ENCODE measurements around the gene TTC21A.
A peak's percentile ranks its signal among the peaks of the same experiment; 100 is the strongest.

Gene TTC21A

DNA sequence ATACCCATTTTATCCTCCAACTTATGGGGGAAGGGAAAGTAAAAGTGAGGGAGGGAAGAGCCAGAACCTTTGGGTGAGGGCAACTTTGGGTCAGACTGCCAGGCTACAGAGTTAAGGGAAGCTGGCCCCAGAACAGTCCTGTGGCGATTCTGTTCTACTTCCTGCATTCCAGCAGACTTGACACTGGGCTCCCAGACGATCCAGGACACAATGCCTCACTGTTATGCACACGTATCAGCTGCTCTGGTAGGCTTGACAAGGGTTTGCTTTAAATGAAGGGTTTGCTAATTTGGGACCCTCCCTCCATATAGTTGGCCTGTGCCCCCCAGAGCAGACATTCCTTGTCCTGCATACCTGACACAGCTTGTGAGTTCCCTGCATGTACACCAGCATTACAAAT is 10.7 kb upstream of the TTC21A start:
- DNase-seq (ENCODE audit: extremely low spot score, insufficient read length, low read depth) (no peak), FAIRE-seq (no peak)

DNA sequence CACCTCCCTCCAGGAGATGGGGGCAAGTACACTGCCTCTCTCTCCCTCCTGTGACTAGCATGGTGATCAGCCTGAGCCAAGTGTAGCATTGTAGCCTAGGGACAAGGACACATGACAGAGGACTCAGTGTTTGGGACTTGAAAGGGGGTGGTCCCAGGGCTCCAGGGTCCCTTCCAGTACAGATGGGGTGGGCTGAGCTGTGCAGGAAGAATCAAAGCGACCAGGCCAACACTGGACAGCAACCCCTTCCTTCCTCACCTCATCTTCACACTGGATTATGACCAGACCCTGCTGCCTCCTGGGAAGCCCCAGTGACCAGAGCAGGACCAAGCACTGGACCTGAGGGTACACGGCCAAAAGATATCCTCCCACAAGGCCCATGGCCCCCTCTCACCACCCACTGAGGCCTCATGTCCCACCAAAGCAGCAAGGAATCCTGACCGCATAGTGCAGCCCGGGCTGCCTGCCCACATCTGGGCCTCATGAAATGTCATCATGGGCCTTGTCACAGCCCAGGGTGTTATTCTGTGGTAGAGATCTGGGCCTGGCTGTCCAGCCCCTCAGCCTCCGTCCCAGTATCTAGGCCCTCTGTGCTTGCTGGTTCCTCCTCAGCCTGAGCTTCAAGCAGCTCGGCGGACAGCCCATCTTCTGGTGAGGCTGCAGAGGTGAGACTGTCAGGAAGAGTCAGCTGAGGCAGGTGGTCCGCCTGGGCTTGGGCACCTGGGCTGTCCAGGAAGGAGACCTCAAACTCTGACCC is 9.6 kb upstream of the TTC21A start:
- DNase-seq (ENCODE audit: extremely low spot score, insufficient read length, low read depth) (no peak), FAIRE-seq (no peak)

DNA sequence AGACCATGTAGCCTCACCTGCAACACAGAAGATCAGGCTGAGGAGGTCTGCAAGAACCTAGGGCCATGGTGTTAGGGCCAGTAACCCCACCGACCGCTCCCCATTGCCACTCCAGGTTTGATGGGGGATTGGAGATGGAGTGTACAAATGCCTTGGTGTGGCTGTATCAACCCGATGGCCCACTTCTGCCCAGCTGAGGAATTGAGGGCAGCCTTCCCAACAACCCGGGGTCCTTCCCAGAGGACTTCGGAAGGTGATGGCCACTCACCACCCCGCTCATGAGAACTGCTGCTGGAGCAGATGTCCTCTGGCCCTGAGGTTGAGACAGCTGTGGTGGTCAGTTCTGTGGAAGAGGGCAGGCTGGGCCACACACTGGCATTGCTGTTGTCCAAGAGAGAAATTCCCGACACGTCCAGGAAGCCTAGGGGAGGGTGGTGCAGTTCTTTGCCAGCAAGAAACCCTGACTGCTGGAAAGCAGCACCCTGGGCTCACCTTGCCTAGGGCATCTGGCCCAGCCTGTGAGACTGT is 8.9 kb upstream of the TTC21A start:
- DNase-seq (ENCODE audit: extremely low spot score, insufficient read length, low read depth) (no peak), FAIRE-seq (no peak)

DNA sequence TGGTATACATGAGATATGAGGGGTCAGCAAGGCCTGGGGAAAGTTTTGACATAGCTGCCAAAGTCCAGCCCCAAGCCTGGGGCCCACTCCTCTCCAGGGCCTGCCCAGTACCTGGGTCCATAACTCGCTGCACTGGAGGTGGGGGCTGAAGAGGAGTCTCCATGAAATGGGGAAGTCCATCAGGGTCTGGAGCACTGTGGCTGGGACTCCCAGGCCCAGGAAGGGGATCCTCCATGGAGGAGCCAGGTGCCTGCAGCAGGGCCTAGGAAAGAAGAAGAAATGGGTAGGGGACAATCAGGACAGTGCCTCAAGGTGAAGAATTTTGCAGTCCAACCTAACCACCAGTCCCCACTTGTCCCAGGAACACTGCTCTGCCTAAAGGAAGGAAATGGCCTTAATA is 8.2 kb upstream of the TTC21A start:
- DNase-seq (ENCODE audit: extremely low spot score, insufficient read length, low read depth) (no peak), FAIRE-seq (no peak)

DNA sequence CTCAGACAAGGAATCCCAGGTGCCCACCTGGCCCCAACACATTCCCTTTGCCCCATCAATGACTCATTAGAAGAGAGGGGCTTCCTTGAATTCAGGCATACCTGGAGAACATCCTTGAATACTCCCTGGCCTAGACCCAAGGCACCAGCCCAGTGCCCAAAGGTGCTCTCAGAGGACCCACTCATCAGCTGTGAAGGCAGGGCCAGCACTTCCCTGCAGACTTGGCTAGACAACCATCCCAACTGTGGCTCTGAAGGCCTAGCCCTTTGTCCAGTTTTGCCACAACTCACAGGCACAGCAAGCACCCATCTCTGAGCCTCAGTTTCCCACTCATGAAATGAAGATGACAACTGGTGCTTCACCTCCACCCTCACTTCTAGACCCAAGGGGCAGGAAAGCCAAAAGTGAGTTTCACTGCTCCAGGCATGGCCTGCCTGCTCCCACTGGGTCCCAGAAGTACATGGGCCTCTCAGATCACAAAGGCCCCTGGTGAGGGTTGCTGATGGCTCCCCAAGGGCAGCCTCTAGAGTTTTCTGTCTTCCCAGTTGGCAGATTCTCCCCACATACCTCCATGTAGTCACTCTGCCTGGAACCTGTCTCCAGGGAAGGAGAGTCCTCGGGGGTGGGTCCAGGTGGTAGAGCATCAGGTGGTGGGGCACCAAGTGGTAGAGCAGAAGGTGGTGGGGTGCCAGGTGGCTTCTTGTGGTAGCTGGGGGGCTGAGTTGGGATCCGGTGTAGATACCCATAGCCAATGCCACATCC is 7.6 kb upstream of the TTC21A start:
- FAIRE-seq (no peak), DNase-seq (ENCODE audit: extremely low spot score, insufficient read length, low read depth) (no peak)

DNA sequence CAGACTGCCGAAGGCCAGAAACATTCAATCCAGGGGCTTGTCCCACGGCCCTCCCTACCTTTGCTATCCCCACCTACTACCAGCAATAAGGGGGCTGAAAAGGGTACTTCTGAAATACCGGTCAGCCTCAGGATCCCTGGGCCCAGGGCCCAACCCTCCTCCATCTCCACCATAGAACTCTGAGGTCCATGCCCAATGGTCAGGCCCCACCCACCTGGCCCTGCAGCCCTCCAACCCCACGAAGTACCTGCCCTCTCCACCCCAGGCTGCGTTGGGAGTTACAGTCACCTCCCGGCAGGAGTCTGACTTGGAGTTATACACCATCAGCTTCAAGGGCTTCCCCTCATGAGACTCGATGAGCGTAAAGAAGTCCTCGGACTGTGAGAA is 7.0 kb upstream of the TTC21A start:
- DNase-seq (ENCODE audit: extremely low spot score, insufficient read length, low read depth) (no peak), FAIRE-seq (no peak)

DNA sequence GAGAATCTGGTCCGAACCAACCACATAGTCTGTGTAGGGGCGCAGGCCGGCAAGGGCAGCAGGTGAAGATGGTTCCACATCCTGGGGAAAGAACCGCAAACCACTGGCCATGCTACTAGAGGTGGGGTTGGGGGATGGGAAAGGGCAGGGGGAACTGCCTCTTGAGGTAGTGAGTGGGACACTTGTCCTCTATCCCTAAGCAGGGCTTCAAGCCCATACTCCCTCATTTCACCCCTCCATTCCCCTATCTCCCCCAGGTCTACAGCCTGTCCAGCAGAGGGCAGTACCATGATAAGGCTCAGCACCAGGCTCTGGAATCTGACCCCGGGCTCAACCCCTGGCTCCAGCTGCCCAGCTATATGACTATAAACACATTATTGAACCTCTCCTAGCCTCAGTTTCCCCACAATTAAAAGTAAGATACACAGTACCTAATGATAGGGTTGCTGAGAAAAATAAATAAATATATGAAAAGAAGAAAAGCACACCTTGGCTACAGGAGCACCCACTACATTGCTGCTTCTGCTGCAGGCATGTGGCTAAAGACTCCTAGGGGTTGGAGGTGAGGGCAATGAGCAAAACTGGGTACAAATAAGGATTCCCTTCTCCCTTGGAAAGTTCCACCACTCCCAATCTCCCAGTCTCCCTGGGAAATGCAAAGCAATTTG is 6.3 kb upstream of the TTC21A start:
- peak; percentile 53 for FAIRE-seq
- peak; percentile 66 for DNase-seq (ENCODE audit: extremely low spot score, insufficient read length, low read depth)

DNA sequence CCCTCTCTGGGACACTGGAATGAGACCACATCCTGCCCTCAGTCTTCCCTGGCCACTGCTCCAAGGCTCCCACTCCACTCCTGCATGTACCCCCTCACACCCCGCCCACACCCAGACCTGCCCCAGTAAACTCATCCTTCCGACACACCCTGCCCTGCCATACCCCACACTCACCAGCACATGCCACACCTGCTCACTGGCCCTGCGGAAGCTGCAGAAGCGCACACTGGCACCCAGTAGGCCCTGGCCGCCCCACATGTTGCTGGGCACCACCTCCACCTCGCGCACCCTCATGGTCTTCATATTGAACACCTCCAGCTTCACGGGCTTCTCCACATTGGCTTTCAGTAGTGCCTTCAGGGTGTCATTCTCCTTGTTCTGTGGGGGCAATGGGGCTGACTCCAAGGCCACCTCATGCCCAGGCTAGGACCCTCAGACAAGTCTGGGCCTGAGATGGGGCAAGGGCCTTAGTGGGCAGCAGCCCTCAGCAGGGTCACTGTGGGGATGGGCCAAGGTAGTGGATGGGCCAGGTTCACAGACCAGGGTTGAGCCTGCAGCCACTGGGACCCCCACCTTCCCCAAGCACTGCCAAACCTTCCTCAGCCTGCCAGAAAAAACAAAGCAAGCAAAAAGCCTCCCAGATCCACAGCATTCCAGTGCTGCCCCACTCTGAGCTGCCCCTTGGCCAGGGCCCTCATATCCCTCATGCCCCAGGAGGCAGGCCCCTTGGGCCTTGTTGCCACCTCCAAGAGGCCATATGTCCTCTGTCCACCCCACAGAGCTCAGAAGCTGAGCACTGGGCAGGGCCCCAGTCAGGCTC is 4.8 kb upstream of the TTC21A start:
- FAIRE-seq (no peak), DNase-seq (ENCODE audit: extremely low spot score, insufficient read length, low read depth) (no peak)

DNA sequence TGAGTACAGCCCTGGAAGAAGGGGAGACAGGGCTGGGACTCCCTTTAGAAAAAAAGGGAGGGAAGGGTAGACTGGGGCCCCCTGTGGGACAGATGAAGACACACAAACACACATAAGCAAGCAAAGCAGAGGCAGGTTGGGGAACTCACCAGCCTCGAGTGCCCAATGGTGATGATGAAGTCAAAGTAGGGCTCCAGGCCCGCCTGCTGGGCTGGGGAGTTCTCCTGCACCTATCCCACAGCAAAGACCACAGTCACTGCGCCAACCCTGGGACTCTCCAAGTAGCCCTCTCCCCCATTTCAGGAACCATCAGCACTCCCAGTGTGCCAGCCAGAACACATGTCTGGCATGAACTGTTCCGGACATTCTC is 4.2 kb upstream of the TTC21A start:
- DNase-seq (ENCODE audit: extremely low spot score, insufficient read length, low read depth) (no peak), FAIRE-seq (no peak)

DNA sequence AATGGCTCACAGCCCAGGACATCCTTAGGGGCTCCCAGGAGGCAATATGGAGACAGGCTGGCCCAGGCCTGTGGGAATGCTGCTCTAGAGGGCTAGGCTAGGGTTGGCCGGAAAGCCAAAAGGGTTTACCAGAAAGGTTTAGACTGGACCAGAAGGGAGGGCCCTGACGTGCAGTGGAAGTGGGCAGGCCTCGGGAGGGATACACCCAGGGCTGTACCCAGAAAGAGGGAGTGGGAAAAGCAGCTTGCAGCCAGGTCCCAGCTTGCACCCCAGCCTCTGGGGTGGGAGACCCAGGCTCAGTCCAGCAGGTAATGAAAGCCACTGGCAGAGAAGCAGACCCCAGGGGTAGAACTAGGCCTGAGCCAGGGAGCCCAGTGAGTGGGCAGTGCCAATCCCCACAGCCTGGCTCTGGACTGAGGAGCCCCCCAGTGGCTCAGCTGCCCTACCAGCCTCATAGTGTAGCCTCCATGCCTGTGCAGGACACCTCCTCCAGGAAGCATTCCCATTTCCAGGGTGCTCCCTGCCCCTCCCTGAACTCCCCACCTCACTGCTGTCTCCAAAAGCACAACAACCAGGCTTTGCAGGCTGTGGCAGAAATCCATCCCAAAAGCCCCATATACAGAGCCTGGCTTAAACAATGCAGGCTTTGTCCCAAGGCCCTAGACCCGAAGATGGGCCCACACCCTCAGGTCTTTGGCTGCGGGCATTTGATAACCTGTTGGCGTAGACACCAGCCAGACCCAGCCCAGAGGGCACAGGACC is 3.5 kb upstream of the TTC21A start:
- DNase-seq (ENCODE audit: extremely low spot score, insufficient read length, low read depth) (no peak), FAIRE-seq (no peak)

DNA sequence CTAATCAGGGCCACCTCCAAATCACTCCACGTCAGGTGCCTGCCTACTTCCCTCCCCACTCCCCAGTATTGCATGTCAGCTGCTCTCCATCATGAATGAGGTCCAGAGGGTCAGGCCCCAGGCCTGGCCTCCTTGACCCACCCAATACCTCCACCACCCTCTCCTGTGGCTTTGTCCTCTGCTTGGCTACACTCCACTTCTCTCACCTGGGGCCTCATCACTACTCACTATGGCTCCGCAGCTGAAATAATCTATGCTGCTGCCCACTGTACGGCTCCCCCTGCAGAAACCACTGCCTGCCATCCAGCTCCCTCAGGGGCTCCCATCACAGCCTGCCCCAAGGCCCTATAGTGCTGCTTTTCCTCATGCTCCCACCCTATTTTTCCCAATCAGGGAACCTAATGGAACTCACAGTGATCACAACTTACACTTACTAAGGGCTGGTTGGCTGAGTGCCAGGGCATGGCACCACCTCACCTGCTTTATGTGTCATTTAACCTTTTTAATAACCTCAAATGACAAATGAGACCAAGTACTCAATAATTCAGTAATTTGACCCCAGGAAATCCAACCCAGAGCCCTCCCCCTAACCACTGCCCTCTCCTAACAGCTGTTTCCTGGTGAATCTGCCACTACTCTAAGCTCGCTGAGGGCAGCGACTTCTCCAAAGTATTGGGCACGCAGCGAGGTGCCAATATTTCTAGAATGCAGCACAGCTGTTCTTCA is 2.4 kb upstream of the TTC21A start:
- FAIRE-seq = no peak
- DNase-seq (ENCODE audit: extremely low spot score, insufficient read length, low read depth) = no peak

DNA sequence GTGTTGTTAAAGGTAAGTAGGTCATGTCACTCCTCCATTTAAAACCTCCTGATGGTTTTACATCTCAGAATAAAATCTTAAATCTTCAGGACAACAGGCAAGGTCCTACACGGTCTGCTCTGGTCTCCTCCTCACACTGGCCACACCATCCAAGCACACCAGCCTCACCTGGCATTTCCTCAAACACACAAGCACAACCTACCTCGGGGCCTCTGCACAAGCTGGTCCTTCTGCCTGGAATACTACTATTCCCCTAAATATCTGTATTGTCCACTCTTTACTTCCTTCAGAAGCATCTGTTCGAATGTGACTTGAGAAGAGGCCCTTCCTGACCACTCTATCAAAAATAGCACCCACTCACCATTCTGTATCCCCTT is 1.8 kb upstream of the TTC21A start:
- FAIRE-seq (no peak), DNase-seq (ENCODE audit: extremely low spot score, insufficient read length, low read depth) (no peak)

DNA sequence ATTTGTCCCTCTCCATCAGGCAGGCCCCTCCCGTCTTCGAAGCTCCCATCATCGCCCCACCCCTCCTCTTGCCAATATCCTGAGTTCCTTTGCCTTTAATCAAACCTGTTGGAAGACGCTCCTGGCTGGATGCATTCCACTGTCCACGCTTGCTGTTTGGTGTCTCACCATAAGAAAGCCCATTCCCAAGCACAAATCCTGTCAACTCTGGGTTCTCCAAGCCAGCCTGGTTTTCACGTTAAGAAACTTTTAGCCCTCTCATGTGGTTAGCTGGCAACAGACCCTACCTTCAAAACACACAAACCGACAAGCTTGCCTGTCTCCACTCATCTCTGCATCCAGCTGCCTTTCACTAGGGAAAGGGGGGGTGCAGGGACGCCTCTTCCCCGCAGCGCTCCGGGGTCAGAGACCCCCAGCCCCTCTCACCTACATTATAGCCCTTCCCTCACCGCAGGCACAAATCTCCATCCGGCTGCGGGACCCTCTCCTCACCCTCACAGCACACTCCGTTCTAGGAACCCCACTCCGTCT is 1.1 kb upstream of the TTC21A start:
- no peak for FAIRE-seq

DNA sequence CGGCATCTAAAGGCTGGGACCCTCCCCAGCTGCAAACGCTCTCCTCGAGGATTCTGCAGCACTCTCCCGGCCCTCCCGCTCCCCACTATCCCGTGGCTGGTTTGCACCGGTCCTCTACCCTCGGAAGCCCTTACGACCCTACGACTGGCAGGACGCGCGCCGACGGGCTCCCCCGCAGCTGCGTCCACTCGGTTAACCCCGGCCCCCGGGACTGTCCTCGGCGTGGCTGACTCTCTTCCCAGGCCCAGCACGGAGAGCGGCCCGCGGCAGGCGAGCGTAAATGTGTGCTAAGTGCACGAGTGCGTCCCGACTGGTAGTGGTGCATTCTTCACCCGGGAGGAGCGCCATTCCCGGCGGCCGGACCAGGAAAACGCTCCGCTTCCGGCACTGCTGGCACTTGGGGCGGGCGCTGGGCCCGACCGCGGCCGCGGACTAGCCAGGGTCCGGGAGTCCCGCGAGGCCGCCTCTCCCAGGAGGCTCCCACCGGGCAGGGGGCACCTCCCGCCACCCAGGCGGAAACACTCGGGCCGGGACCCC is 561 bp upstream of the TTC21A start:
- no peak for FAIRE-seq
- DNase-seq (ENCODE audit: extremely low spot score, insufficient read length, low read depth) = peak; percentile 26

More for the DNA sequence above, 1.1 kb upstream of the TTC21A start:
- no peak for DNase-seq (ENCODE audit: extremely low spot score, insufficient read length, low read depth)

DNA sequence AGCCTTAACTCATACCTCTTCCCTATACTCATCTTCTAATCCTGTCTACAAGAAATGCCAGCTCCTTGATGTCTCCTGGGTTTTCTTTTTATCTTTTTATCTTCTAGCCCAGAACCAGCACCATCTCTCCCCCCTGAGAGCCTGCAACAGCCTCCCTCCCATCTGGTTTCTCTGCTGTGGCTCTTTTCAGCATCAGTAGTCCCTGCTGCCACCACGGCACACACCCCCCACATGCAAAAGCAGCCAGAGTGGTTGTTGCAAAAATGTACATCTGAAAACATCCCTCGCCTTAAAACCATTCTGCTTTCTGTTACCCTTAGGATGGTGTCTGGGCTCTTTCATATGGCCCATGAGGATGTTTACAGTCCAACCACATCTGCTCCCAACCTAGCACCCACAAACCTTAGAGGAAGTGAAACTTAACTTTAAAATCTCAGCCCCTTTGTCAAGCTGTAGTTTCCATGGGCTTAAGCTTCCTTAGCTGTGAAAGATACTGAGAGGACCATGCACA is 775 bp downstream of the TTC21A start:
- FAIRE-seq = peak; percentile 95
- peak; percentile 42 for DNase-seq (ENCODE audit: extremely low spot score, insufficient read length, low read depth)

DNA sequence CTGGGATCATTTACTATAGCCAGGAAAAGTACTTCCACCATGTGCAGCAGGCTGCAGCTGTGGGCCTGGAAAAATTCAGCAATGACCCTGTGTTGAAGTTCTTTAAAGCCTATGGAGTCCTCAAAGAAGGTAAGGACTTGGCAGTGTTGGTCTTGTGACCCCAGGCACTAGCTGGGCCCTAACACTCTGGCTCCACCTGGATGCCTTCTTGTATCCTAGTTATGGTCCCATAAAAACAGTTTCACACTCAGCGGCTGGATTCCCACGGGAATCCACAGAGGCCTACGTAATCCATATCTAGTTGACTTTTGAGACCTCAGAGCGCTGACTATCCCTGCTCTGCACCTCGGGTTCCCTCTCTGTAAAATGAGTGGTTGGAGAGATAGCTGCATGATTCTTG is 1.6 kb downstream of the TTC21A start:
- no peak for DNase-seq (ENCODE audit: extremely low spot score, insufficient read length, low read depth)
- no peak for FAIRE-seq

DNA sequence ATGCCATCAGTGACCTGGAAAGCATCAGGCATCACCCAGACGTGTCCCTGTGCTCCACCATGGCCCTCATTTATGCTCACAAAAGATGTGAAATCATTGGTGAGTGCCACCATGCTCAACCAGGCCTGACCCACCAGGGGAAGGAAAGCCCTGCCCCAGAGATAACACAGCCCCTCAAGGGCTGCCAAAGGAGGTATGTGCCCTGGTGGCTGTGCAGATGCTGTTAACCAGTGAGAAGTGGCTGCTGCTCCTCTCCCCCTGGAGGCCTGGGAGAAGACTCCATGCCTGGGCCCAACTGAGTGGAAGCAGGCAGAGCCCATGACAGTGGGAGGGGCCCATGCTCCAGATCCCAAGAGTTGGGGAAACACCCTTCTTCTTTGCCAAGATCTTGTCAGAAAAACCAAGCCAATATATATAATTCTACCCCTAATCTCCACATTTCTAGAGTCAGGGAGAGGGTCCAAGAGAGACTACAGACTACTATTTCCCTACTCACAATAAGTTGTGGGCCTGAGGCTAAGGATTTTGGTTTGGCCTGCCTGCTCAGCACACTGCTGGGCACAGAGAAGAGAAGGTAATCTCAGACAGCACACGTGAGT is 2.7 kb downstream of the TTC21A start:
- FAIRE-seq (no peak), DNase-seq (ENCODE audit: extremely low spot score, insufficient read length, low read depth) (no peak)

DNA sequence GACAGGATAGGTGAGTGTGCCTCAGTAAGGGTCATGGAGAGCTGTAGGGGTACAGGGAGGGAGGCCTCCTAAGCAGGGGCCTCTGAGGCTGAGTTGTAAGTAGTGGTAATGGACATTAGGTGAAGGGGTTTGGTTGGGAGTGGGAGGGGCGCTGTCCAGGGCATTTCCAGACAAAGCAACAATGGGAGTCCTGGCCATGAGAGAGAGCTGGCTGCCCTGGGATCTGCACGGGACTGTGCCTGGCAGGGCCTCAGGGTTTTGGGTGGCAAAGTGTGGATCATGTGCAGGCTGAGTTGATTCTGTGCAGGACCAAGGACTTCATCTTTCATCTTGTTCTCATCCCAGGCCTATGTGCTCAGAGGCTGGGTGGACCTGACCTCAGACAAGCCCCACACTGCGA is 4.6 kb downstream of the TTC21A start:
- FAIRE-seq = no peak

More for the DNA sequence above, 4.6 kb downstream of the TTC21A start:
- DNase-seq (ENCODE audit: extremely low spot score, insufficient read length, low read depth) = no peak
